ENCODE measurements around the gene NLK.
"Not testable (repeated sequence)": the region's sequence is repeated elsewhere in the genome, so short reads cannot be mapped to it uniquely, and the experiment has no call there.

Gene NLK

GRCh38 chr17:28240688-28241340 lies 198.3 kb downstream of the NLK start:
- Histone ChIP-seq H2BK5ac (ENCODE audit: low read length) (no peak overlapping the region), H3K79me1 (ENCODE audit: low read depth, low read length) (no peaks in the 10 kb centered on the region), H4K8ac (ENCODE audit: low read depth, low read length) (no peak overlapping the region), H2BK12ac (ENCODE audit: low read length) (no peak overlapping the region), H3K4me3 (ENCODE audit: low read length in 2 of 2) (no peak overlapping the region), H3K27me3 (ENCODE audit: control insufficient read depth in 3 of 3, insufficient read depth in 3 of 3, low read depth in 1 of 3, low read length in 3 of 3) (peaks cover 0 to 16% (median 0%) of the 10 kb centered on the region in 3 experiments), H2AK5ac (ENCODE audit: low read depth, low read length) (no peak overlapping the region), H3K4me2 (ENCODE audit: insufficient read depth, low read length, poor library complexity, severe bottlenecking) (no peak overlapping the region), H2AFZ (ENCODE audit: low read length) (no peak overlapping the region), H3K23ac (ENCODE audit: low read depth, low read length, poor library complexity) (no peak overlapping the region), H2BK15ac (ENCODE audit: low read length) (no peak overlapping the region), H3K18ac (ENCODE audit: low read length) (no peak overlapping the region), H3K27ac (replicated peaks; ENCODE audit: low read length) (no peak overlapping the region), H4K91ac (ENCODE audit: low read depth, low read length, poor library complexity) (no peak overlapping the region), H3K4me1 (ENCODE audit: control insufficient read depth in 2 of 2, insufficient read depth in 1 of 2, low read depth in 1 of 2, low read length in 2 of 2) (no peaks in the 10 kb centered on the region), H2BK120ac (ENCODE audit: low read depth, low read length) (no peak overlapping the region), H3K14ac (ENCODE audit: low read length) (no peak overlapping the region), H3K4ac (ENCODE audit: low read length) (no peak overlapping the region), H3K36me3 (replicated peaks in 1 of 2; ENCODE audit: control insufficient read depth in 2 of 2, insufficient read depth in 2 of 2, low read length in 2 of 2) (no peaks in the 10 kb centered on the region), H3K9ac (ENCODE audit: low read depth, low read length, poor library complexity) (no peak overlapping the region), H3K9me3 (replicated peaks in 1 of 2; ENCODE audit: control insufficient read depth in 2 of 2, insufficient read depth in 1 of 2, low read depth in 1 of 2, low read length in 2 of 2) (no peaks in the 10 kb centered on the region)
- WGBS, 2 donors (ENCODE audit: extremely low coverage in 2 of 2, insufficient read length in 2 of 2, insufficient replicate concordance in 1 of 2) = no CpG with 5 or more reads among the region's 8 CpGs
- DNase-seq (ENCODE audit: low spot score) = no peak

GRCh38 chr17:28242791-28243190 lies 200.3 kb downstream of the NLK start:
- H3K27me3 ChIP-seq (ENCODE audit: control insufficient read depth in 3 of 3, insufficient read depth in 3 of 3, low read depth in 1 of 3, low read length in 3 of 3) = peaks cover 0 to 31% (median 0%) of the 10 kb centered on the region in 3 experiments

GRCh38 chr17:28243268-28243667 lies 200.8 kb downstream of the NLK start:
- DNase-seq (ENCODE audit: low spot score); H3K9me3 ChIP-seq (replicated peaks in 1 of 2; ENCODE audit: control insufficient read depth in 2 of 2, insufficient read depth in 1 of 2, low read depth in 1 of 2, low read length in 2 of 2); H3K14ac ChIP-seq (ENCODE audit: low read length); H2AK5ac ChIP-seq (ENCODE audit: low read depth, low read length); H3K36me3 ChIP-seq (replicated peaks in 1 of 2; ENCODE audit: control insufficient read depth in 2 of 2, insufficient read depth in 2 of 2, low read length in 2 of 2); H3K9ac ChIP-seq (ENCODE audit: low read depth, low read length, poor library complexity); H4K91ac ChIP-seq (ENCODE audit: low read depth, low read length, poor library complexity); H3K23ac ChIP-seq (ENCODE audit: low read depth, low read length, poor library complexity); H3K4me1 ChIP-seq (ENCODE audit: control insufficient read depth in 2 of 2, insufficient read depth in 1 of 2, low read depth in 1 of 2, low read length in 2 of 2); H3K18ac ChIP-seq (ENCODE audit: low read length); H2BK12ac ChIP-seq (ENCODE audit: low read length); H3K79me1 ChIP-seq (ENCODE audit: low read depth, low read length); H2AFZ ChIP-seq (ENCODE audit: low read length); H3K4ac ChIP-seq (ENCODE audit: low read length); H3K4me3 ChIP-seq (ENCODE audit: low read length in 2 of 2); H2BK15ac ChIP-seq (ENCODE audit: low read length); H2BK5ac ChIP-seq (ENCODE audit: low read length); H2BK120ac ChIP-seq (ENCODE audit: low read depth, low read length); H3K27ac ChIP-seq (replicated peaks; ENCODE audit: low read length); H4K8ac ChIP-seq (ENCODE audit: low read depth, low read length); H3K4me2 ChIP-seq (ENCODE audit: insufficient read depth, low read length, poor library complexity, severe bottlenecking): not testable (repeated sequence)
- WGBS, 2 donors (ENCODE audit: extremely low coverage in 2 of 2, insufficient read length in 2 of 2, insufficient replicate concordance in 1 of 2) = no CpG with 5 or more reads among the region's 4 CpGs
- H3K27me3 ChIP-seq (ENCODE audit: control insufficient read depth in 3 of 3, insufficient read depth in 3 of 3, low read depth in 1 of 3, low read length in 3 of 3) = peaks cover 0 to 31% (median 0%) of the 10 kb centered on the region in 3 experiments

More at GRCh38 chr17:28242791-28243190, 200.3 kb downstream of the NLK start:
- H2BK12ac ChIP-seq (ENCODE audit: low read length) = no peak overlapping the region
- no CpG with 5 or more reads among the region's 6 CpGs for WGBS, 2 donors (ENCODE audit: extremely low coverage in 2 of 2, insufficient read length in 2 of 2, insufficient replicate concordance in 1 of 2)
- no peak overlapping the region for H4K91ac ChIP-seq (ENCODE audit: low read depth, low read length, poor library complexity)
- no peak overlapping the region for H3K23ac ChIP-seq (ENCODE audit: low read depth, low read length, poor library complexity)
- H2AK5ac ChIP-seq (ENCODE audit: low read depth, low read length) = no peak overlapping the region
- H3K9ac ChIP-seq (ENCODE audit: low read depth, low read length, poor library complexity) = no peak overlapping the region
- no peaks in the 10 kb centered on the region for H3K36me3 ChIP-seq (replicated peaks in 1 of 2; ENCODE audit: control insufficient read depth in 2 of 2, insufficient read depth in 2 of 2, low read length in 2 of 2)
- no peak overlapping the region for H3K4me3 ChIP-seq (ENCODE audit: low read length in 2 of 2)
- no peaks in the 10 kb centered on the region for H3K79me1 ChIP-seq (ENCODE audit: low read depth, low read length)
- no peaks in the 10 kb centered on the region for H3K9me3 ChIP-seq (replicated peaks in 1 of 2; ENCODE audit: control insufficient read depth in 2 of 2, insufficient read depth in 1 of 2, low read depth in 1 of 2, low read length in 2 of 2)
- no peak overlapping the region for H3K4ac ChIP-seq (ENCODE audit: low read length)
- no peak overlapping the region for H4K8ac ChIP-seq (ENCODE audit: low read depth, low read length)
- H3K4me2 ChIP-seq (ENCODE audit: insufficient read depth, low read length, poor library complexity, severe bottlenecking) = no peak overlapping the region
- H2BK5ac ChIP-seq (ENCODE audit: low read length) = no peak overlapping the region
- no peak overlapping the region for H2BK120ac ChIP-seq (ENCODE audit: low read depth, low read length)
- no peak for DNase-seq (ENCODE audit: low spot score)
- no peak overlapping the region for H3K18ac ChIP-seq (ENCODE audit: low read length)
- H2AFZ ChIP-seq (ENCODE audit: low read length) = no peak overlapping the region
- no peak overlapping the region for H2BK15ac ChIP-seq (ENCODE audit: low read length)
- H3K27ac ChIP-seq (replicated peaks; ENCODE audit: low read length) = no peak overlapping the region
- no peaks in the 10 kb centered on the region for H3K4me1 ChIP-seq (ENCODE audit: control insufficient read depth in 2 of 2, insufficient read depth in 1 of 2, low read depth in 1 of 2, low read length in 2 of 2)
- H3K14ac ChIP-seq (ENCODE audit: low read length) = no peak overlapping the region

- H3K27ac ChIP-seq (replicated peaks; ENCODE audit: low read length) = no peak overlapping the region
- no peaks in the 10 kb centered on the region for H3K36me3 ChIP-seq (replicated peaks in 1 of 2; ENCODE audit: control insufficient read depth in 2 of 2, insufficient read depth in 2 of 2, low read length in 2 of 2)
- H4K8ac ChIP-seq (ENCODE audit: low read depth, low read length) = no peak overlapping the region
- H3K4ac ChIP-seq (ENCODE audit: low read length) = no peak overlapping the region
- H3K14ac ChIP-seq (ENCODE audit: low read length) = no peak overlapping the region
- no peak overlapping the region for H2BK12ac ChIP-seq (ENCODE audit: low read length)
- no peak overlapping the region for H2BK5ac ChIP-seq (ENCODE audit: low read length)
- no peak overlapping the region for H3K18ac ChIP-seq (ENCODE audit: low read length)
- no peak overlapping the region for H2BK120ac ChIP-seq (ENCODE audit: low read depth, low read length)
- DNase-seq (ENCODE audit: low spot score) = no peak
- H4K91ac ChIP-seq (ENCODE audit: low read depth, low read length, poor library complexity) = no peak overlapping the region
- H2BK15ac ChIP-seq (ENCODE audit: low read length) = no peak overlapping the region
- H3K4me3 ChIP-seq (ENCODE audit: low read length in 2 of 2) = no peak overlapping the region
- no peak overlapping the region for H3K23ac ChIP-seq (ENCODE audit: low read depth, low read length, poor library complexity)
- H2AK5ac ChIP-seq (ENCODE audit: low read depth, low read length) = no peak overlapping the region
- no CpG with 5 or more reads among the region's 4 CpGs for WGBS, 2 donors (ENCODE audit: extremely low coverage in 2 of 2, insufficient read length in 2 of 2, insufficient replicate concordance in 1 of 2)
- H3K79me1 ChIP-seq (ENCODE audit: low read depth, low read length) = no peaks in the 10 kb centered on the region
- no peak overlapping the region for H2AFZ ChIP-seq (ENCODE audit: low read length)
- H3K9me3 ChIP-seq (replicated peaks in 1 of 2; ENCODE audit: control insufficient read depth in 2 of 2, insufficient read depth in 1 of 2, low read depth in 1 of 2, low read length in 2 of 2) = no peaks in the 10 kb centered on the region
- peaks cover 0 to 41% (median 0%) of the 10 kb centered on the region in 3 experiments for H3K27me3 ChIP-seq (ENCODE audit: control insufficient read depth in 3 of 3, insufficient read depth in 3 of 3, low read depth in 1 of 3, low read length in 3 of 3)
- no peaks in the 10 kb centered on the region for H3K4me1 ChIP-seq (ENCODE audit: control insufficient read depth in 2 of 2, insufficient read depth in 1 of 2, low read depth in 1 of 2, low read length in 2 of 2)
- no peak overlapping the region for H3K4me2 ChIP-seq (ENCODE audit: insufficient read depth, low read length, poor library complexity, severe bottlenecking)
- no peak overlapping the region for H3K9ac ChIP-seq (ENCODE audit: low read depth, low read length, poor library complexity)
Measured at GRCh38 chr17:28244446-28244845, 202.0 kb downstream of the NLK start.
